ENCODE results near the gene KLK8. TPM values are rescaled to one million over a fixed set of nuclear protein-coding genes. Genes with fewer than 3 reads are reported as not detected.

Gene KLK8
- total and polyA plus RNA-seq, 2 experiments from 2014 or later = 4.9 to 14.6 TPM

- H2AFZ ChIP-seq = no peak overlapping the region
- Mint-ChIP-seq H3K36me3 (ENCODE audit: low read depth) (no peaks in the 10 kb centered on the region), H3K27me3 (ENCODE audit: insufficient read depth, low read depth, poor library complexity) (peaks cover 26% of the 10 kb centered on the region), H3K27ac (no peak overlapping the region), H3K9me3 (peaks cover 7% of the 10 kb centered on the region), H3K4me1 (peaks cover 19% of the 10 kb centered on the region), H3K4me3 (no peak overlapping the region)
- H4K20me1 ChIP-seq (replicated peaks; ENCODE audit: insufficient read depth) = no peaks in the 10 kb centered on the region
- H3K79me2 ChIP-seq (replicated peaks; ENCODE audit: insufficient read depth) = no peaks in the 10 kb centered on the region
- no peak overlapping the region for H3K27ac ChIP-seq (ENCODE audit: low read depth)
- TF ChIP-seq EZH2phosphoT487 (IDR thresholded peaks at IDR 0.05; ENCODE audit: unreplicated experiment) (no peak), EZH2 (IDR thresholded peaks at IDR 0.05; ENCODE audit: low read depth, unreplicated experiment) (no peak), ETS1 (IDR thresholded peaks at IDR 0.05) (no peak), POLR2AphosphoS5 (IDR thresholded peaks at IDR 0.05; ENCODE audit: low read depth) (no peak), NANOG (IDR thresholded peaks at IDR 0.05; ENCODE audit: borderline replicate concordance) (no peak), REST (IDR thresholded peaks at IDR 0.05; ENCODE audit: unreplicated experiment) (no peak), STAT1 (IDR thresholded peaks at IDR 0.05; ENCODE audit: unreplicated experiment) (no peak), ZNF114 (CRISPR knock-in tag; IDR thresholded peaks at IDR 0.05) (no peak), CTCF (conservative IDR thresholded peaks at IDR 0.05; ENCODE audit: low read depth in 2 of 2) (no peak)
- TF ChIP-seq, protein P1, sequence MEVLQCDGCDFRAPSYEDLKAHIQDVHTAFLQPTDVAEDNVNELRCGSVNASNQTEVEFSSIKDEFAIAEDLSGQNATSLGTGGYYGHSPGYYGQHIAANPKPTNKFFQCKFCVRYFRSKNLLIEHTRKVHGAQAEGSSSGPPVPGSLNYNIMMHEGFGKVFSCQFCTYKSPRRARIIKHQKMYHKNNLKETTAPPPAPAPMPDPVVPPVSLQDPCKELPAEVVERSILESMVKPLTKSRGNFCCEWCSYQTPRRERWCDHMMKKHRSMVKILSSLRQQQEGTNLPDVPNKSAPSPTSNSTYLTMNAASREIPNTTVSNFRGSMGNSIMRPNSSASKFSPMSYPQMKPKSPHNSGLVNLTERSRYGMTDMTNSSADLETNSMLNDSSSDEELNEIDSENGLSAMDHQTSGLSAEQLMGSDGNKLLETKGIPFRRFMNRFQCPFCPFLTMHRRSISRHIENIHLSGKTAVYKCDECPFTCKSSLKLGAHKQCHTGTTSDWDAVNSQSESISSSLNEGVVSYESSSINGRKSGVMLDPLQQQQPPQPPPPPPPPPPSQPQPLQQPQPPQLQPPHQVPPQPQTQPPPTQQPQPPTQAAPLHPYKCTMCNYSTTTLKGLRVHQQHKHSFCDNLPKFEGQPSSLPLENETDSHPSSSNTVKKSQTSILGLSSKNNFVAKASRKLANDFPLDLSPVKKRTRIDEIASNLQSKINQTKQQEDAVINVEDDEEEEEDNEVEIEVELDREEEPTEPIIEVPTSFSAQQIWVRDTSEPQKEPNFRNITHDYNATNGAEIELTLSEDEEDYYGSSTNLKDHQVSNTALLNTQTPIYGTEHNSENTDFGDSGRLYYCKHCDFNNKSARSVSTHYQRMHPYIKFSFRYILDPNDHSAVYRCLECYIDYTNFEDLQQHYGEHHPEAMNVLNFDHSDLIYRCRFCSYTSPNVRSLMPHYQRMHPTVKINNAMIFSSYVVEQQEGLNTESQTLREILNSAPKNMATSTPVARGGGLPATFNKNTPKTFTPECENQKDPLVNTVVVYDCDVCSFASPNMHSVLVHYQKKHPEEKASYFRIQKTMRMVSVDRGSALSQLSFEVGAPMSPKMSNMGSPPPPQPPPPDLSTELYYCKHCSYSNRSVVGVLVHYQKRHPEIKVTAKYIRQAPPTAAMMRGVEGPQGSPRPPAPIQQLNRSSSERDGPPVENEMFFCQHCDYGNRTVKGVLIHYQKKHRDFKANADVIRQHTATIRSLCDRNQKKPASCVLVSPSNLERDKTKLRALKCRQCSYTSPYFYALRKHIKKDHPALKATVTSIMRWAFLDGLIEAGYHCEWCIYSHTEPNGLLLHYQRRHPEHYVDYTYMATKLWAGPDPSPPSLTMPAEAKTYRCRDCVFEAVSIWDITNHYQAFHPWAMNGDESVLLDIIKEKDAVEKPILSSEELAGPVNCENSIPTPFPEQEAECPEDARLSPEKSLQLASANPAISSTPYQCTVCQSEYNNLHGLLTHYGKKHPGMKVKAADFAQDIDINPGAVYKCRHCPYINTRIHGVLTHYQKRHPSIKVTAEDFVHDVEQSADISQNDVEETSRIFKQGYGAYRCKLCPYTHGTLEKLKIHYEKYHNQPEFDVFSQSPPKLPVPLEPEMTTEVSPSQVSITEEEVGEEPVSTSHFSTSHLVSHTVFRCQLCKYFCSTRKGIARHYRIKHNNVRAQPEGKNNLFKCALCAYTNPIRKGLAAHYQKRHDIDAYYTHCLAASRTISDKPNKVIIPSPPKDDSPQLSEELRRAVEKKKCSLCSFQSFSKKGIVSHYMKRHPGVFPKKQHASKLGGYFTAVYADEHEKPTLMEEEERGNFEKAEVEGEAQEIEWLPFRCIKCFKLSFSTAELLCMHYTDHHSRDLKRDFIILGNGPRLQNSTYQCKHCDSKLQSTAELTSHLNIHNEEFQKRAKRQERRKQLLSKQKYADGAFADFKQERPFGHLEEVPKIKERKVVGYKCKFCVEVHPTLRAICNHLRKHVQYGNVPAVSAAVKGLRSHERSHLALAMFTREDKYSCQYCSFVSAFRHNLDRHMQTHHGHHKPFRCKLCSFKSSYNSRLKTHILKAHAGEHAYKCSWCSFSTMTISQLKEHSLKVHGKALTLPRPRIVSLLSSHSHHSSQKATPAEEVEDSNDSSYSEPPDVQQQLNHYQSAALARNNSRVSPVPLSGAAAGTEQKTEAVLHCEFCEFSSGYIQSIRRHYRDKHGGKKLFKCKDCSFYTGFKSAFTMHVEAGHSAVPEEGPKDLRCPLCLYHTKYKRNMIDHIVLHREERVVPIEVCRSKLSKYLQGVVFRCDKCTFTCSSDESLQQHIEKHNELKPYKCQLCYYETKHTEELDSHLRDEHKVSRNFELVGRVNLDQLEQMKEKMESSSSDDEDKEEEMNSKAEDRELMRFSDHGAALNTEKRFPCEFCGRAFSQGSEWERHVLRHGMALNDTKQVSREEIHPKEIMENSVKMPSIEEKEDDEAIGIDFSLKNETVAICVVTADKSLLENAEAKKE (CRISPR knock-in tag; IDR thresholded peaks at IDR 0.05) = no peak
- no peaks in the 10 kb centered on the region for H3K27me3 ChIP-seq (ENCODE audit: insufficient read depth)
- ATAC-seq (no peak), DNase-seq (ENCODE audit: low spot score) (no peak)
- no peak overlapping the region for H3K4me2 ChIP-seq
- H3F3A ChIP-seq (replicated peaks; ENCODE audit: low read depth) = no peaks in the 10 kb centered on the region
- no peak overlapping the region for H3K4me3 ChIP-seq
- H3K36me3 ChIP-seq (ENCODE audit: insufficient read depth) = no peaks in the 10 kb centered on the region
- no peaks in the 10 kb centered on the region for H3K9me2 ChIP-seq (ENCODE audit: insufficient read depth)
- peaks cover 15% of the 10 kb centered on the region for H3K4me1 ChIP-seq (ENCODE audit: insufficient read depth)
Measured at GRCh38 chr19:50998061-50998460, 3.3 kb downstream of the KLK8 start.

Data from GM23338 (cell line).